Measurements from ENCODE around the gene TXNDC17. TPM values are rescaled to one million over a fixed set of nuclear protein-coding genes. Genes with fewer than 3 reads are reported as not detected.
A peak's percentile ranks its signal among the peaks of the same experiment; 100 is the strongest.
"Not testable (repeated sequence)": the region's sequence is repeated elsewhere in the genome, so short reads cannot be mapped to it uniquely, and the experiment has no call there.

TXNDC17 gene
- polyA plus RNA-seq (ENCODE audit: insufficient read length), result 78.2 TPM
- long read RNA-seq, donor 1, transcript TXNDC17-202 (4 exons, 459 nt), result minor isoform, 10 of 115 reads
- long read RNA-seq, donor 1, transcript TXNDC17-201 (4 exons, 2,219 nt), result major isoform, 91 of 115 reads
- long read RNA-seq, donor 1, transcript TXNDC17-209 (4 exons, 391 nt), result minor isoform, 6 of 115 reads
- long read RNA-seq, donor 1, partial matches to known transcripts, result 0 of 115 reads
- long read RNA-seq, donor 1, other reads (novel, unspliced or antisense), result 0 of 115 reads
- long read RNA-seq, donor 2, transcript TXNDC17-209 (4 exons, 391 nt), result minor isoform, 6 of 88 reads
- long read RNA-seq, donor 2, transcript TXNDC17-202 (4 exons, 459 nt), result minor isoform, 17 of 88 reads
- long read RNA-seq, donor 2, transcript TXNDC17-201 (4 exons, 2,219 nt), result major isoform, 53 of 88 reads
- long read RNA-seq, donor 2, transcript TXNDC17-203 (3 exons, 420 nt), result minor isoform, 7 of 88 reads
- long read RNA-seq, donor 2, partial matches to known transcripts, result 0 of 88 reads
- long read RNA-seq, donor 2, other reads (novel, unspliced or antisense), result 0 of 88 reads
- long read RNA-seq, donor 3, transcript TXNDC17-209 (4 exons, 391 nt), result minor isoform, 5 of 86 reads
- long read RNA-seq, donor 3, transcript TXNDC17-206 (1 exons, 2,100 nt), result minor isoform, 6 of 86 reads
- long read RNA-seq, donor 3, transcript TXNDC17-201 (4 exons, 2,219 nt), result major isoform, 66 of 86 reads
- long read RNA-seq, donor 3, transcript TXNDC17-203 (3 exons, 420 nt), result minor isoform, 5 of 86 reads
- long read RNA-seq, donor 3, partial matches to known transcripts, result 0 of 86 reads
- long read RNA-seq, donor 3, other reads (novel, unspliced or antisense), result 0 of 86 reads
- long read RNA-seq, donor 4, transcript TXNDC17-201 (4 exons, 2,219 nt), result major isoform, 21 of 36 reads
- long read RNA-seq, donor 4, transcript TXNDC17-202 (4 exons, 459 nt), result minor isoform, 5 of 36 reads
- long read RNA-seq, donor 4, transcript TXNDC17-206 (1 exons, 2,100 nt), result minor isoform, 5 of 36 reads
- long read RNA-seq, donor 4, partial matches to known transcripts, result 0 of 36 reads
- long read RNA-seq, donor 4, other reads (novel, unspliced or antisense), result 0 of 36 reads
- long read RNA-seq, donor 5, transcript TXNDC17-203 (3 exons, 420 nt), result minor isoform, 6 of 227 reads
- long read RNA-seq, donor 5, transcript TXNDC17-209 (4 exons, 391 nt), result minor isoform, 10 of 227 reads
- long read RNA-seq, donor 5, transcript TXNDC17-201 (4 exons, 2,219 nt), result major isoform, 171 of 227 reads
- long read RNA-seq, donor 5, transcript TXNDC17-202 (4 exons, 459 nt), result minor isoform, 33 of 227 reads
- long read RNA-seq, donor 5, partial matches to known transcripts, result 0 of 227 reads
- long read RNA-seq, donor 5, other reads (novel, unspliced or antisense), result 0 of 227 reads
- long read RNA-seq, donor 6, transcript TXNDC17-206 (1 exons, 2,100 nt), result minor isoform, 13 of 135 reads
- long read RNA-seq, donor 6, transcript TXNDC17-202 (4 exons, 459 nt), result minor isoform, 17 of 135 reads
- long read RNA-seq, donor 6, transcript TXNDC17-201 (4 exons, 2,219 nt), result major isoform, 84 of 135 reads
- long read RNA-seq, donor 6, transcript TXNDC17-203 (3 exons, 420 nt), result minor isoform, 11 of 135 reads
- long read RNA-seq, donor 6, partial matches to known transcripts, result 0 of 135 reads
- long read RNA-seq, donor 6, other reads (novel, unspliced or antisense), result 0 of 135 reads
- long read RNA-seq, donor 7, transcript TXNDC17-202 (4 exons, 459 nt), result minor isoform, 20 of 156 reads
- long read RNA-seq, donor 7, transcript TXNDC17-209 (4 exons, 391 nt), result minor isoform, 8 of 156 reads
- long read RNA-seq, donor 7, transcript TXNDC17-206 (1 exons, 2,100 nt), result minor isoform, 8 of 156 reads
- long read RNA-seq, donor 7, transcript TXNDC17-201 (4 exons, 2,219 nt), result major isoform, 111 of 156 reads
- long read RNA-seq, donor 7, partial matches to known transcripts, result 0 of 156 reads
- long read RNA-seq, donor 7, other reads (novel, unspliced or antisense), result 0 of 156 reads
- long read RNA-seq, donor 8, transcript TXNDC17-201 (4 exons, 2,219 nt), result major isoform, 33 of 48 reads
- long read RNA-seq, donor 8, transcript TXNDC17-202 (4 exons, 459 nt), result minor isoform, 5 of 48 reads
- long read RNA-seq, donor 8, partial matches to known transcripts, result 0 of 48 reads
- long read RNA-seq, donor 8, other reads (novel, unspliced or antisense), result 0 of 48 reads

DNA sequence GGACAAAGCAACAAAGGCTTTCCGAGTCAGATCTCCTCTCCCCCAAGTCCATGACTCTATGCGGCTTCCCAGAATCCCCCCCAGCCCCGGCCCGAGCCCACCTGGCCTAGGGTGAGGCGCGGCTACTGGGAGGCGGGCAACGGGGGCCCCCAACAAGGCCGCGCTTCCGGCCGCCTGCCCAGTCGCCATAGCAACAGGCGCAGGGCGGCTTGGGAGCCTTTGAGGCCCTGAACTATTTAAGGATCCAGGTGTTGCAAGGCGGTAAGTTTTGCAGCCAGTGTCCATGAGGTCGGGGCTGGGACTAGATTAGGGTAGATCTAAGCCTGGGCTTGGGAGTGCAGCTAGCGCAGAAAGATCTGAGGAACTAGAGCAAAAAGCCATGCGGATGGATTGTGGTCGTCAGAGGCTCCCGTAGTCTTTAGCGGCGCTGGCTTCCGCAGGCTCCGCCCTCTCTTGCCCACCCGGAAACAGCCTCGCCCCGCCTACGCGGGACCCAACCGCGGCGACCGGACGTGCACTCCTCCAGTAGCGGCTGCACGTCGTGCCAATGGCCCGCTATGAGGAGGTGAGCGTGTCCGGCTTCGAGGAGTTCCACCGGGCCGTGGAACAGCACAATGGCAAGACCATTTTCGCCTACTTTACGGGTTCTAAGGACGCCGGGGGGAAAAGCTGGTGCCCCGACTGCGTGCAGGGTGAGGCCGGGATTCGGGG, at the start of gene TXNDC17, which contains the start of gene KIAA0753:
Gene TXNDC17, plus strand, starts transcription at position 525 of the 711 bp plus-strand sequence. Its CDS starts 23 bp downstream, at position 548.
Gene KIAA0753, minus strand, starts transcription at position 176 of the 711 bp plus-strand sequence. CDS start 5,608 bp downstream, outside the sequence.
- peak; percentile 91 for DNase-seq

DNA sequence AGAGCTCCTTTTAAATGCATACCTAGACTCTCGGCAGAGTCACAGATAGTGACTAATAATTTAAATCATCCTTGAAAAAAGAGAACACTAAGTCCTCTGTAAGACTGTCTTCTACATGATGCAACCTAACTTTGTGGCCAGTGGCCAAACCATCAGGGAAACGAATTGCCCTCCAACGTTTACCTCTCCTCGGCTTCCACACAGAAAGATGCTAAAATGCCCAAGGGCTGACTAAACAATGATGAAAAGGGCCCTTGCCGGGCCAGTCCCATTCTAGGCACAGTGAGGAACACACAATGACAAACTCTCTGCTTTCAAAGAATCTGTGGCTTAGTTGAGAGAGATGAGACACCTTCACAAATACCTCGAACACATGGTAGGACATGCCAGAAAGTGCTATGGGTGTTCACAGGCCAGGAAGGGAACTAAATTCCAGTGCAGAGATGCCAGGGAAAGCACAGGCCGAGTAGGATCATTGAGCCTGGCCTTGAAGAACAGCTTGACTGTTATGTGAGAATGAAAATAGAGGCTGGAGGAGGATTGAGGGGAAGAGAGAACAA, 49.2 kb upstream of the TXNDC17 start:
- no peak for DNase-seq

GRCh38 chr17:6592173-6592572, 48.7 kb upstream of the TXNDC17 start:
- peak; percentile 59 for DNase-seq

DNA sequence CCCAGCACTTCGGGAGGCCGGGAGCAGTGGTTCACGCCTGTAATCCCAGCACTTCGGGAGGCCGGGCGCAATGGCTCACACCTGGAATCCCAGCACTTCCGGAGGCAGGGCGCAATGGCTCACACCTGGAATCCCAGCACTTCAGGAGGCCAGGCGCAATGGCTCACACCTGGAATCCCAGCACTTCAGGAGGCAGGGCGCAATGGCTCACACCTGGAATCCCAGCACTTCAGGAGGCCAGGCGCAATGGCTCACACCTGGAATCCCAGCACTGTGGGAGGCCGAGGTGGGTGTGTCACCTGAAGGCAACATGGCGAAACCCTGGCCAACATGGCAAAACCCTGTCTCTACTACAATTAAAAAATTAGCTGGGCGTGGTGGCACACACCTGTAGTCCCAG, 47.5 kb upstream of the TXNDC17 start:
- DNase-seq, result not testable (repeated sequence)

- DNase-seq, result no peak
These were observed 44.8 kb upstream of the TXNDC17 start for GRCh38 chr17:6596081-6596480.

- no peak for DNase-seq
These were observed 44.3 kb upstream of the TXNDC17 start for GRCh38 chr17:6596511-6596910.

- DNase-seq, result no peak
These were observed 43.9 kb upstream of the TXNDC17 start for GRCh38 chr17:6596941-6597340.

- no peak for DNase-seq
These were observed 43.1 kb upstream of the TXNDC17 start for GRCh38 chr17:6597727-6598126.

DNA sequence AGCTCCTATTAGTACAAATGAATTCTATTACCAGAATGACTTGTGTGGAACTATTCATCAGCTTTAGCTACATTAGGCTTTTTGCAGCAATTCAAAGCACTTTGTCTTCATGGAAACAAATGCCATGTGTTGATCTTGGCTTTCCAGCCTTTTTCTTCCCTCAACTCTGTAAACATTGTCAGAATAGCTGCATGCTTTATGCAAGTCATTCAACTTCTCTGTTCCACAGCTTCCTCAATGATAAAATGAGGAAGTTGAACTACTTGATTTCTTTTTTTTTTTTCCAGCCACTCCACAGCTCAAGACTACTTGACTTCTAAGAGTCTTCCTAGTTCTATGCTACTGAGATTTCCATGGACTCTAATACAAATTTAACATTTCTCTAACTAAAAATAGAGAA, 41.5 kb upstream of the TXNDC17 start:
- no peak for DNase-seq

- DNase-seq, result no peak
These were observed 38.7 kb upstream of the TXNDC17 start for GRCh38 chr17:6602141-6602540.

- no peak for DNase-seq
These were observed 37.0 kb upstream of the TXNDC17 start for GRCh38 chr17:6603744-6604325.

GRCh38 chr17:6605142-6605541, 35.7 kb upstream of the TXNDC17 start:
- no peak for DNase-seq

- no peak for DNase-seq
These were observed 32.5 kb upstream of the TXNDC17 start for GRCh38 chr17:6608321-6608720.

DNA sequence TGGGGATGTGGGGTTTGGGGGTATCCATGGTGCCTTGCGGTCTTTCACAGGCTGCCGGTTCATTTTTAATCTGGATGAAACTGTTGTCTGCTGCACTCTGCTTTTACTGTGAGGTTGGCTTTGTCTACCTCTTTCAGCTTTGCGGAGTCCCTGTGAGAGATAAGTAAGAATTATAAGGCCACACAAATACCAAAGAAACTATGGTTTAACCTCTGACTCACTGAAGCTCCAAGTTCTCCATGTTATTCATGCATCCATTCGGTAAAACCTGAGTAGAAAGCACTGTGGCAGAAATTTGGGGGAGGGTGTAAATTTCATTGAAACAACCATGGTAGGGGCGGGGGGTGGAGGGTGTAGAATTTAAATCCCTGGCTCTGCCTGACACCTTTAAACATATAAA, 30.8 kb upstream of the TXNDC17 start:
- DNase-seq, result no peak

DNA sequence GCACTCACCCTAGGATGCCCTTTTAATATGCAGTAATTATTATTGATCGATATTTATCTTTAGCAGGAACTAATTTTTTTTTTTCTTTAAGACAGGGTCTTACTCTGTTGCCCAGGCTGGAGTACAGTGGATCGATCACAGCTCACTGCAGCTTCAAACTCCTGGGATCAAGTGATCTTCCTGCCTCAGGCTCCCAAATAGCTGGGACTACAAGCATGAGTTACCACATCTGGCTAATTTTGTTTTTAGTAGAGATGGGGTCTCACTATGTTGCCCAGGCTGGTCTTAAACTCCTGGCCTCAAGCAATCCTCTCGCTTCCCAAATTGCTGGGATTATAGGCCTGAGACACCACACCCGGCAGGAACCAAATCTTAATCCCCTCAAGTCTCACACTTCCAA, 29.6 kb upstream of the TXNDC17 start:
- DNase-seq, result no peak

DNA sequence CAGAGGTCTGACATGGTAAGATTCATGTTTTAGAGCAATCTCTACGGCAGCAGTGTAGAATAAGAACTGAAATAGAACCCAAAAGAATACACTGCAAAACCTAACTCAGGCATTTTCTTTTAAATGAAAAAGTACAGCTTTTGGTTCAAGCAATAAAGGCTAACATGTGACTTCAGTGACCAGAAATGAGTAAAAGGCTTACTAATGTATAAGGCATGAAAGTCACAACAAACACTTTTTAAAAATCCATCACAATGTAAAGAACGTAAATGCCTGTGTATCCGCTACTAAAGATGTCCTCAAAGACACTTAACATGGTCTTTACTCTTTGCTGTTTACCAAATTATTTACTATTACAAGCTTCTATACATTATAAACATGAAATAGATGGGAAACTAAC, 16.9 kb upstream of the TXNDC17 start:
- no peak for DNase-seq

GRCh38 chr17:6626616-6627015, 14.2 kb upstream of the TXNDC17 start:
- DNase-seq, result no peak

GRCh38 chr17:6627019-6627418, 13.8 kb upstream of the TXNDC17 start:
- DNase-seq, result no peak

- DNase-seq, result no peak
These were observed 10.5 kb upstream of the TXNDC17 start for GRCh38 chr17:6630390-6630789.

All from left kidney (tissue), 8 donors.